Mucosa of gallbladder (tissue), 1 donor: ENCODE data around the gene LRRC23. TPM values are rescaled to one million over a fixed set of nuclear protein-coding genes. Genes with fewer than 3 reads are reported as not detected.

Experiments
- DNase-seq: peaks from one replicate; pipeline ENCODE4 v3.0.0-alpha.2; 2020; ENCODE audit warnings: low spot score
- total RNA-seq: library from RNA; stranded (reverse); gene quantifications from one replicate; pipeline ENCODE4 v1.2.1, GENCODE V29; 2021
- donor health status: DM: no; HTN: no; CAD: no.

The LRRC23 gene
- total RNA-seq, 1 donor from 2014 or later: 13.1 TPM

- peak; percentile 78 for DNase-seq
Observed at GRCh38 chr12:6925540-6926279, 21.1 kb downstream of the LRRC23 start.

GRCh38 chr12:6927379-6928021 lies 22.9 kb downstream of the LRRC23 start, which contains the start of gene ATN1:
Gene ATN1, plus strand, starts transcription at chr12:6927959. Its CDS starts 6,043 bp downstream, at chr12:6934002.
- DNase-seq: peak; percentile 76

GRCh38 chr12:6928022-6928702 lies 23.5 kb downstream of the LRRC23 start:
- DNase-seq: no peak

GRCh38 chr12:6928703-6929407 lies 24.2 kb downstream of the LRRC23 start:
- no peak for DNase-seq

GRCh38 chr12:6929466-6930452 lies 25.1 kb downstream of the LRRC23 start:
- no peak for DNase-seq

GRCh38 chr12:6932766-6933165 lies 28.1 kb downstream of the LRRC23 start:
- DNase-seq: no peak

GRCh38 chr12:6934110-6934509 lies 29.5 kb downstream of the LRRC23 start:
- DNase-seq: no peak

GRCh38 chr12:6935371-6936193 lies 31.0 kb downstream of the LRRC23 start:
- no peak for DNase-seq

- DNase-seq: no peak
Observed at GRCh38 chr12:6936194-6936635, 31.6 kb downstream of the LRRC23 start.

GRCh38 chr12:6936636-6937480 lies 32.2 kb downstream of the LRRC23 start:
- DNase-seq: no peak

- DNase-seq: peak; percentile 94
Observed at GRCh38 chr12:6937481-6938352, 33.1 kb downstream of the LRRC23 start.

- no peak for DNase-seq
Observed at GRCh38 chr12:6938353-6939190, 34.0 kb downstream of the LRRC23 start.

GRCh38 chr12:6939191-6939540 lies 34.5 kb downstream of the LRRC23 start:
- no peak for DNase-seq

- DNase-seq: no peak
Observed at GRCh38 chr12:6941267-6941666, 36.6 kb downstream of the LRRC23 start.

GRCh38 chr12:6941782-6942181 lies 37.2 kb downstream of the LRRC23 start:
- no peak for DNase-seq

- no peak for DNase-seq
Observed at GRCh38 chr12:6942331-6942665, 37.7 kb downstream of the LRRC23 start.

- peak; percentile 86 for DNase-seq
Observed at GRCh38 chr12:6943389-6943721, 38.7 kb downstream of the LRRC23 start.
